Mammary epithelial cell (primary cell): ENCODE data around the gene STAT6.

Experiments
- CTCF ChIP-seq, 2 donors: IDR thresholded peaks in 1 of 2; conservative IDR thresholded peaks in 1 of 2; 2 replicates each; pipeline ENCODE4 v1.5.1; 2011 to 2012; ENCODE audit warnings: inconsistent platforms in 2 of 2, low read length in 2 of 2, mild to moderate bottlenecking in 2 of 2, control low read depth in 1 of 2, low read depth in 1 of 2; ENCODE audit not compliant: insufficient read depth in 1 of 2; ENCODE audit errors: extremely low read depth in 1 of 2
- EZH2 ChIP-seq: IDR thresholded peaks from 2 replicates; pipeline ENCODE4 v1.6.1; 2012; ENCODE audit warnings: low read length, inconsistent platforms, borderline replicate concordance

GRCh38 chr12:57116580-57117281, 5.6 kb upstream of the STAT6 start:
- TF ChIP-seq CTCF (conservative IDR thresholded peaks at IDR 0.05 in 1 of 2, IDR thresholded peaks at IDR 0.05 in 1 of 2; ENCODE audit: extremely low read depth in 1 of 2, insufficient read depth in 1 of 2, low read depth in 1 of 2, low read length in 2 of 2), result no peak
- no peak for TF ChIP-seq EZH2
